GM19193 (cell line): Measurements from ENCODE around the gene VAT1L.

ENCODE experiments used
- POLR2A ChIP-seq: IDR thresholded peaks from 4 replicates; pipeline ENCODE4 v1.6.1; 2011; ENCODE audit not compliant: insufficient read depth, insufficient read length; ENCODE audit errors: extremely low read depth

Gene VAT1L

GRCh38 chr16:77922228-77922754 lies 133.9 kb downstream of the VAT1L start:
- no peak for TF ChIP-seq POLR2A

DNA sequence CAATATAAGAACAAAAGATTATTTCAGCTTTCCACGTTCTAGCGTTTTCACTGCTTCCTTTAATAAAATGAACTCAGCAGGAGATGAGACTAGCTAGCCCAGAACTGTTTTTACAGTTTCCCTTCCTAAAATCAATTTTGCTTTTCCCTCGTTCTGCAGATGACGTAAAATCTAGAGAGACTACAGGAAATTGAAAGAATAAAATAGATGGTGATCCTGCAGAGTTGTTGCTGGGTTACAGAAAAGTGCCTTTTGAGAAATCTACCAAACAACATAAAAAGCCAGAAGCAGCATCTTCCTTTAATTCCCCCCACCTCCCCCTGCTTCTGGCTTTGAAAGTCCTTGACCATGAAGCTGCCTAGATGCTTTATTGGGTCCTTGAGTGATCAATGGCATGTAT lies 137.2 kb downstream of the VAT1L start:
- TF ChIP-seq POLR2A = no peak

- TF ChIP-seq POLR2A = no peak
Observed at GRCh38 chr16:77928096-77928495, 139.7 kb downstream of the VAT1L start.

DNA sequence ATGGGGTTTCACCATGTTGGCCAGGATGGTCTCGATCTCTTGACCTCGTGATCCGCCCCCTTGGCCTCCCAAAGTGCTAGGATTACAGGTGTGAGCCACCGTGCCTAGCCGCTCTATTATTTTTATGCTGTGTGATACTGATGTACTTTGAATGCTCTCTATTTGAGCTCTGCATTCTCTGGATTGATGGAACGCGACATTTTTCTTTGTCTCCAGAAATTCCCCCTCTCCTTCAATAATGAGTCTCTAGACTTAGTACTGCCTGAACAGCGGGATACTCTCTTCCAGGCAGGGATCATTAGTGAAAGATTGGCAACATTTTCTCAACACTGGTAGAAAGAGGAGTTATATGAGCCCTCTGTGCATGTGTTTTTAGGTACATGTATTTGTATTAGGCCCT lies 140.6 kb downstream of the VAT1L start:
- no peak for TF ChIP-seq POLR2A

DNA sequence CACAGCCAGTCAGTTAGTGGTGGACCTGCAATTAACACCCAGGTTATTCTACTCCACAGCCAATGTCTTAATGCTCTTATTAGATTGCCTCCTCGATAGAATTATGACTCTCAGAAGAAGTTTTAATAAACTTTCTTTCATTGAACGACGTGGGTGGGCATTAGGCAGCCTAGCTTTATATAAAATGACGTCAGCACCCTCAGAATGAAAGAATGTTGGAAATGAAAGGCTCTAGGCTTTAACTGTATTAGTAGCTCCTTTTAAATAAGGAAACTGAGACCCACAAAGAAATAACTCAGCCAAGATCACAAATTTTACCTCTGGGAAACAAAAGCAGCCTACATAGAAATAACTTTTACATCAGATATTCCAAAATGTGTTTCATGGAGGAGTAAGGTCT lies 142.7 kb downstream of the VAT1L start:
- no peak for TF ChIP-seq POLR2A

DNA sequence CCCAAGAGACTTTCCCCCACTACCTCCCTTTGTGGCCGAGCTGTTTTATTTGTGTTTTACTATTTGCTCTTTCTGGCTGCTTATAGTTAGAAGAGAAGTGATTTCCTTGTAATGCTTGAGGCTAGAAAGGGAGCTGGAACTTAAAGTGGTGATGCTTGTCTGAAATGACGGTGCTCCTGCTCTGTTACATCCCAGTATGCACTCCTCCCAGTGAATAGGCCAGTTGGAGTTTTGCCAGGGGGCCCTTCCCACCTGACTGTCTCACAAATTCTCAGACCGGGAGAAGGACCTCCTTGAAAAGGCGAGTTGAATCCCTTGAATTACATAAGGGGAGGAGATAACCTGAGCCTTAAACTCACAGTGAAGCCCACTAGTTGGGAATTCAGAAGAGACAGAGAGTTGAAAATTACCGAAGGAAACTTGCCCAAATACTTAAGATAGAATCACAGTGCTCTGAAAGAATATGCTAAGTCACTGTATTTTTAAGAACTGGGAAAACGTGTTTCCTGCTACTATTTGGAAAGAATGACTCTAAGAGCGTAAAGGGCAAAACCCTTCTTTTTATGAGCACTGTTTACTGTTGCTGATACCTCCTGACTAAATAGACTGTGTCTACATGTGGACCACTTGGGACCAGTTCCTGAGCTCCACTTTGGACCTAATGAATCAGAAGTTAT lies 149.2 kb downstream of the VAT1L start:
- no peak for TF ChIP-seq POLR2A

GRCh38 chr16:77938913-77939312 lies 150.5 kb downstream of the VAT1L start:
- no peak for TF ChIP-seq POLR2A

DNA sequence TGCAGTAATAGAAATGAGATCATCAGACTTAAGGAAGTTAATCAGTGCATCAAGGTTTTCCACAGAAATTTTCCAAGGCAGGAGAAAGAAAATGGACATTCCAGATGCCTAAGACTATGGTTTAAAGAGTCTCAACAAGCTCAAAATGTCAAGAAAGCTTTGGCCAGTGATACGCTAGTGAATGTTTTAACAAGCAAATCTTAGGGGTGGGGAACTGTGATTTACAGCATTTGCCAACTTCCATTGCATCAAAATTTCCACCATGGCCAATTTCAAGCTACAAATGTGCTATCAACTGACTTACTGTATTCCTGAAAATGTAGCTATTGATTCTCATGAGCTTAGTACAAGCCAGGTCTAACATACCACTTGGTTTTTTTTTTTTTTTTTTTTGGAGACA lies 151.6 kb downstream of the VAT1L start:
- no peak for TF ChIP-seq POLR2A

- no peak for TF ChIP-seq POLR2A
Observed at GRCh38 chr16:77943801-77944200, 155.4 kb downstream of the VAT1L start.

- TF ChIP-seq POLR2A = no peak
Observed at GRCh38 chr16:77944631-77945030, 156.3 kb downstream of the VAT1L start.

GRCh38 chr16:77945126-77945525 lies 156.8 kb downstream of the VAT1L start:
- no peak for TF ChIP-seq POLR2A

- no peak for TF ChIP-seq POLR2A
Observed at GRCh38 chr16:77946823-77947222, 158.5 kb downstream of the VAT1L start.

DNA sequence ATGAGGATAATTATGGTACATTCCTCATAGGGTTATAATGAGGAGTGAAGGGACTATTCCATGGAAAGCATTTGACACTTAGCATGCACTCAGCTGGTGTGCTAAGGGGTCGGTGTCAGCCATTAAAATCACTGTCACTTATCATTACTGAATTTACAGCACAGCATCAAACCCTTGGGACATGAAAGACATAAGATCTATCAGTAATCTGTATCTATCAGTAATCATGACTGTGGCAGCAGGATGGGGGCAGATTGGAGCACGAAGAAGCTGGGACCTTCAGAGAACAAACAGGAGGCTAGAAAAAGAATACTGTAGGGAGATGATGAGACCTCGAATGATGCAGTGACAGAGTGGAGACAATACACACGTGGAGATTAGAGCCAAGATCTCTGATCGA lies 160.5 kb downstream of the VAT1L start:
- TF ChIP-seq POLR2A = no peak

DNA sequence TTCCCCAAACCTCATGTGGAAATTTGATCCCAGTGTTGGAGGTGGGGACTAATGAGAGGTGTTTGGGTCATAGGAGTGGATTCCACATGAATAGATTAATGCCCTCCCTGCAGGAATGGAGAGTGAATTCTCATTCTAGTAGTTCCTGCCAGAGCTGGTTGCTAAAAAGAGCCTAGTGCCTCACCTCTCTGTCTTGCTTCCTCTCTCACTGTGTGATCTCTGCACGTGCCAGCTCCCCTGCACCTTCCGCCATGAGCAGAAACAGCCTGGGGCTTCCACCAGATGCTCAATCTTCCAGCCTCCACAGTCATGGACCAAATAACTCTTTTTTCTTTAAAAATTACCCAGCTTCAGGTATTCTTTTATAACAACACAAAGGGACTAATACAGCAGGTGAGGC lies 161.1 kb downstream of the VAT1L start:
- no peak for TF ChIP-seq POLR2A

GRCh38 chr16:77951788-77952187 lies 163.4 kb downstream of the VAT1L start:
- no peak for TF ChIP-seq POLR2A

- TF ChIP-seq POLR2A = no peak
Observed at GRCh38 chr16:77955127-77955526, 166.8 kb downstream of the VAT1L start.

DNA sequence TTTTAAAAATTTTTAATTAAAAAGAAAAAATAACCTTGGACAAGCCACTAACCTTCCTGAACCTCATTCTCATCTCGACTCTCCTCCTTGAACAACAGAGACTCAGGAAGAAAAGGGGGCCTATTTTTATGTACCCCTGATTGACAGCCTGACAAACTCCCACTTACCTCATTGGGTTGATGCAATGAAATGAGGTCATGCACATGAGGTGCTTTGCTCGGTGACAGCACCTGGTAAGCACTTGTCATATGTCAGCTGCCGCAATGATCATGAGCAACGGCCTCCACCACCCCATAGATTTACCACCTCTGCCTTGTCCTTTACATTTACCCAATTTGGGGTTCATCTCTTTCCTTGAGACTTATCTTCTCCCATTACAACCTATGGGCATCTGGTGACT lies 167.9 kb downstream of the VAT1L start:
- TF ChIP-seq POLR2A = no peak
